Thymus (tissue), 11 donors: Measurements from ENCODE around the gene DDA1. TPM values are rescaled to one million over a fixed set of nuclear protein-coding genes. Genes with fewer than 3 reads are reported as not detected.

ENCODE experiments used
- DNase-seq, 9 donors: peaks; one replicate each; pipeline ENCODE4 v3.0.0-alpha.2; 2013; ENCODE audit warnings: low spot score in 9 of 9, low read depth in 6 of 9, missing footprints in 1 of 9
- H3K27ac ChIP-seq, 2 donors: one replicate each; pipeline ENCODE4 v1.5.1; 2013; ENCODE audit warnings: control low read depth in 1 of 2, low read depth in 1 of 2, low read length in 1 of 2, mild to moderate bottlenecking in 1 of 2, moderate library complexity in 1 of 2
- H3K27me3 ChIP-seq, 2 donors: one replicate each; pipeline ENCODE4 v1.5.1; 2013; ENCODE audit warnings: low read length in 1 of 2; ENCODE audit not compliant: control insufficient read depth in 2 of 2, insufficient read depth in 1 of 2
- H3K36me3 ChIP-seq, 2 donors: one replicate each; pipeline ENCODE4 v1.5.1; 2013; ENCODE audit warnings: low read length in 1 of 2, mild to moderate bottlenecking in 1 of 2, moderate library complexity in 1 of 2; ENCODE audit not compliant: control insufficient read depth in 2 of 2, insufficient read depth in 2 of 2
- H3K4me1 ChIP-seq, 2 donors: one replicate each; pipeline ENCODE4 v1.5.1; 2013; ENCODE audit warnings: low read length in 2 of 2; ENCODE audit not compliant: control insufficient read depth in 2 of 2, insufficient read depth in 2 of 2
- H3K4me3 ChIP-seq, 2 donors: one replicate each; pipeline ENCODE4 v1.5.1; 2013; ENCODE audit warnings: low read length in 2 of 2, control low read depth in 1 of 2, mild to moderate bottlenecking in 1 of 2
- H3K9me3 ChIP-seq, 2 donors: one replicate each; pipeline ENCODE4 v1.5.1; 2013; ENCODE audit warnings: low read length in 1 of 2, mild to moderate bottlenecking in 1 of 2; ENCODE audit not compliant: control insufficient read depth in 2 of 2, insufficient read depth in 1 of 2
- WGBS: extraction: QIAGEN DNeasy Blood & Tissue Kit; methylation state at CpG from one replicate; pipeline ENCODE4 v1.1.7; 2013; 5-methylcytosine and 5-hydroxymethylcytosine counted together
- polyA plus RNA-seq: library from polyadenylated mRNA; stranded (reverse); fragments of 200-250 nt; gene quantifications from one replicate; pipeline ENCODE4 v1.2.3, GENCODE V29; 2013
- total RNA-seq: library from RNA; stranded (reverse); fragments of 120-200 nt; gene quantifications from one replicate; pipeline ENCODE4 v1.2.4, GENCODE V29; 2013
- donor health status: healthy.

DDA1 gene
- total and polyA plus RNA-seq, 2 donors = 23.5 to 51.7 TPM

- DNase-seq = no peak
- Histone ChIP-seq H3K27me3 (peaks cover 3 to 25% of the 10 kb centered on the region in 2 donors), H3K4me3 (no peak overlapping the region), H3K27ac (no peak overlapping the region), H3K4me1 (peaks cover 12 to 28% of the 10 kb centered on the region in 2 donors), H3K9me3 (no peaks in the 10 kb centered on the region), H3K36me3 (peaks cover 37 to 41% of the 10 kb centered on the region in 2 donors)
- WGBS = 98% methylated on average over 20 of the region's 20 CpGs
Measured at GRCh38 chr19:17325133-17325532, 15.8 kb downstream of the DDA1 start.

GRCh38 chr19:17325881-17326594 lies 16.7 kb downstream of the DDA1 start:
- peaks cover 12 to 28% of the 10 kb centered on the region in 2 donors for H3K4me1 ChIP-seq
- H3K27me3 ChIP-seq = peaks cover 3 to 32% of the 10 kb centered on the region in 2 donors
- DNase-seq = no peak
- peaks cover 32 to 35% of the 10 kb centered on the region in 2 donors for H3K36me3 ChIP-seq
- no peaks in the 10 kb centered on the region for H3K9me3 ChIP-seq
- no peak overlapping the region for H3K27ac ChIP-seq
- H3K4me3 ChIP-seq = no peak overlapping the region
- WGBS = 96% methylated on average over 17 of the region's 17 CpGs

- 88% methylated on average over 11 of the region's 11 CpGs for WGBS
- no peak overlapping the region for H3K27ac ChIP-seq
- H3K4me1 ChIP-seq = peaks cover 12 to 28% of the 10 kb centered on the region in 2 donors
Measured at GRCh38 chr19:17326595-17326966, 17.2 kb downstream of the DDA1 start.

GRCh38 chr19:17327068-17327653 lies 17.8 kb downstream of the DDA1 start:
- Histone ChIP-seq H3K27ac (no peak overlapping the region), H3K4me1 (peaks cover 12 to 28% of the 10 kb centered on the region in 2 donors), H3K36me3 (peaks cover 21 to 26% of the 10 kb centered on the region in 2 donors), H3K9me3 (no peaks in the 10 kb centered on the region), H3K27me3 (peaks cover 3 to 35% of the 10 kb centered on the region in 2 donors), H3K4me3 (no peak overlapping the region)
- DNase-seq = no peak
- WGBS = 97% methylated on average over 27 of the region's 27 CpGs

More at GRCh38 chr19:17326595-17326966, 17.2 kb downstream of the DDA1 start:
- Histone ChIP-seq H3K27me3 (peaks cover 3 to 35% of the 10 kb centered on the region in 2 donors), H3K36me3 (peaks cover 27 to 32% of the 10 kb centered on the region in 2 donors), H3K4me3 (no peak overlapping the region), H3K9me3 (no peaks in the 10 kb centered on the region)
- DNase-seq = no peak

- 41% methylated on average over 64 of the region's 64 CpGs for WGBS
Measured at GRCh38 chr19:17327654-17328516, 18.5 kb downstream of the DDA1 start.

GRCh38 chr19:17328517-17329365 lies 19.4 kb downstream of the DDA1 start:
- H3K4me3 ChIP-seq = peak overlapping the region; percentile 52 to 58
- peaks cover 13 to 25% of the 10 kb centered on the region in 2 donors for H3K36me3 ChIP-seq
- peaks cover 0 to 8% of the 10 kb centered on the region in 2 donors for H3K9me3 ChIP-seq
- WGBS = 4% methylated on average over 94 of the region's 94 CpGs
- H3K27me3 ChIP-seq = peaks cover 0 to 26% of the 10 kb centered on the region in 2 donors
- H3K4me1 ChIP-seq = peaks cover 14 to 33% of the 10 kb centered on the region in 2 donors
- peak overlapping the region; percentile 19 to 53 for H3K27ac ChIP-seq
- DNase-seq = peak in 4 of 9 donors; percentile 39 to 81 (median 58)

More at GRCh38 chr19:17327654-17328516, 18.5 kb downstream of the DDA1 start:
- peaks cover 3 to 31% of the 10 kb centered on the region in 2 donors for H3K27me3 ChIP-seq
- H3K27ac ChIP-seq = peak overlapping the region; percentile 19 to 53
- H3K4me1 ChIP-seq = peaks cover 12 to 29% of the 10 kb centered on the region in 2 donors
- peak in 3 of 9 donors; percentile 49 to 66 (median 50) for DNase-seq
- peaks cover 14 to 24% of the 10 kb centered on the region in 2 donors for H3K36me3 ChIP-seq
- H3K9me3 ChIP-seq = peaks cover 0 to 5% of the 10 kb centered on the region in 2 donors
- peak overlapping the region; percentile 52 to 58 for H3K4me3 ChIP-seq

- Histone ChIP-seq H3K36me3 (peaks cover 11 to 23% of the 10 kb centered on the region in 2 donors), H3K9me3 (peaks cover 0 to 8% of the 10 kb centered on the region in 2 donors), H3K4me1 (peaks cover 19 to 37% of the 10 kb centered on the region in 2 donors), H3K27me3 (peaks cover 0 to 24% of the 10 kb centered on the region in 2 donors), H3K27ac (no peak overlapping the region), H3K4me3 (peak overlapping the region in 1 of 2 donors; percentile 58)
- WGBS = 70% methylated on average over 51 of the region's 51 CpGs
- DNase-seq = no peak
Measured at GRCh38 chr19:17329366-17330261, 20.3 kb downstream of the DDA1 start.
